Activated CD4-positive, alpha-beta T cell treated with anti-CD3 and anti-CD28 coated beads for 36 hours (primary cell): Measurements from ENCODE around the gene DENND1C. TPM values are rescaled to one million over a fixed set of nuclear protein-coding genes. Genes with fewer than 3 reads are reported as not detected.

Experiments
- ATAC-seq: fragments of 200-7000 bp; cut with Tn5 transposase; one replicate; pipeline ENCODE4 v1.10.0; 2021; ENCODE audit warnings: mild to moderate bottlenecking, moderate library complexity
- CTCF ChIA-PET: fragments of 350-600 bp; sonication (Branson Sonifier 250); formaldehyde crosslinking; loops from one replicate; lab custom pipeline; 2021; ENCODE audit warnings: antibody characterized with exemption; lab: Charles Lee
- POLR2A ChIA-PET: fragments of 350-600 bp; sonication (Branson Sonifier 250); formaldehyde crosslinking; loops from one replicate; lab custom pipeline; 2021; ENCODE audit warnings: antibody characterized with exemption, inconsistent platforms; lab: Charles Lee
- DNase-seq: peaks from one replicate; pipeline ENCODE4 v3.0.0-alpha.2; 2020
- H3K27ac Mint-ChIP-seq: one replicate; pipeline ENCODE4 v1.8.0; 2021; ENCODE audit warnings: mixed read lengths
- H3K27me3 Mint-ChIP-seq: one replicate; pipeline ENCODE4 v1.8.0; 2021; ENCODE audit warnings: mixed read lengths
- H3K36me3 Mint-ChIP-seq: one replicate; pipeline ENCODE4 v1.8.0; 2021; ENCODE audit warnings: low read depth, mixed read lengths
- H3K4me1 Mint-ChIP-seq: one replicate; pipeline ENCODE4 v1.8.0; 2021; ENCODE audit warnings: mixed read lengths
- H3K4me3 Mint-ChIP-seq: one replicate; pipeline ENCODE4 v1.8.0; 2021; ENCODE audit warnings: mild to moderate bottlenecking, moderate library complexity, mixed read lengths
- H3K9me3 Mint-ChIP-seq: one replicate; pipeline ENCODE4 v1.8.0; 2021; ENCODE audit warnings: low read depth, mixed read lengths
- intact Hi-C, 2 experiments: fragments of 100-400 bp; cut with DNase I in 1 of 2; cut with micrococcal nuclease in 1 of 2; formaldehyde crosslinking; loops; one replicate each; pipeline versions ENCODE4 v1.14.2 to v1.15.1; 2022 to 2024; cut with DNase I, micrococcal nuclease
- total RNA-seq, 2 experiments: library from RNA; stranded (reverse); gene quantifications; one replicate each; pipeline ENCODE4 v1.2.3, GENCODE V29; 2021

DENND1C gene
- total RNA-seq, 2 experiments from 2014 or later: 49.5 to 56.3 TPM

GRCh38 chr19:6418562-6418932 lies 63.0 kb downstream of the DENND1C start:
- CTCF ChIA-PET: no interaction called here
- peaks cover 22% of the 10 kb centered on the region for H3K4me1 Mint-ChIP-seq

GRCh38 chr19:6417713-6418561 lies 63.6 kb downstream of the DENND1C start:
- ChIA-PET POLR2A (interaction anchor here (1.0 kb wide), 1 partner anchor 7 kb away, joined by 3 read pairs; no protein-coding TSS in a partner anchor), CTCF (no interaction called here)
- Mint-ChIP-seq H3K27me3 (no peaks in the 10 kb centered on the region), H3K9me3 (no peaks in the 10 kb centered on the region), H3K36me3 (peaks cover 65% of the 10 kb centered on the region), H3K4me3 (no peak overlapping the region), H3K27ac (no peak overlapping the region), H3K4me1 (peaks cover 17% of the 10 kb centered on the region)
- no peak for ATAC-seq
- DNase-seq: no peak
- intact Hi-C loops: no loop called here

More at GRCh38 chr19:6418562-6418932, 63.0 kb downstream of the DENND1C start:
- peaks cover 70% of the 10 kb centered on the region for H3K36me3 Mint-ChIP-seq
- no peak for ATAC-seq
- POLR2A ChIA-PET: no interaction called here
- H3K27ac Mint-ChIP-seq: no peak overlapping the region
- DNase-seq: no peak
- H3K9me3 Mint-ChIP-seq: no peaks in the 10 kb centered on the region
- H3K27me3 Mint-ChIP-seq: no peaks in the 10 kb centered on the region
- H3K4me3 Mint-ChIP-seq: no peak overlapping the region
- intact Hi-C loops: no loop called here

Other genes starting within 250 kb of the DENND1C start
- 10 to 100 TPM; 45.0 to 46.6 TPM for gene MLLT1, start 201.8 kb downstream of the DENND1C start, total RNA-seq
- gene ACER1, start 148.2 kb downstream of the DENND1C start, total RNA-seq: not detected
- 100 to 1,000 TPM; 197 to 245 TPM for gene CLPP, start 120.3 kb downstream of the DENND1C start, total RNA-seq
- 10 to 100 TPM; 22.8 to 44.7 TPM for gene ALKBH7, start 109.0 kb downstream of the DENND1C start, total RNA-seq
- gene PSPN, start 105.9 kb downstream of the DENND1C start, total RNA-seq: 1 to 10 TPM; 1.4 to 1.8 TPM
- gene GTF2F1, start 88.6 kb downstream of the DENND1C start, total RNA-seq: 10 to 100 TPM; 60.9 to 78.5 TPM
- 100 to 1,000 TPM; 363 to 380 TPM for gene KHSRP, start 57.0 kb downstream of the DENND1C start, total RNA-seq
- under 1 TPM; 0.46 to 0.64 TPM for gene SLC25A41, start 48.0 kb downstream of the DENND1C start, total RNA-seq
- 10 to 100 TPM; 18.6 to 19.2 TPM for gene SLC25A23, start 22.0 kb downstream of the DENND1C start, total RNA-seq
- gene CRB3, start 17.5 kb downstream of the DENND1C start, total RNA-seq: 1 to 10 TPM; 1.2 to 1.8 TPM
- gene TUBB4A, start 20.5 kb upstream of the DENND1C start, total RNA-seq: 1 to 10 TPM; 4.8 to 5.1 TPM
- gene TNFSF9, start 49.2 kb upstream of the DENND1C start, total RNA-seq: under 1 TPM; 0.49 to 0.57 TPM
- 1 to 10 TPM; 3.3 to 3.6 TPM for gene CD70, start 109.4 kb upstream of the DENND1C start, total RNA-seq
- gene TNFSF14, start 188.4 kb upstream of the DENND1C start, total RNA-seq: 10 to 100 TPM; 31.8 to 33.0 TPM
- gene C3, start 238.9 kb upstream of the DENND1C start, total RNA-seq: 1 to 10 TPM in 1 of 2 experiments, under 1 TPM in 1; 0.93 to 1.0 TPM